ENCODE results near the gene PRX.

- TF ChIP-seq, protein P1, sequence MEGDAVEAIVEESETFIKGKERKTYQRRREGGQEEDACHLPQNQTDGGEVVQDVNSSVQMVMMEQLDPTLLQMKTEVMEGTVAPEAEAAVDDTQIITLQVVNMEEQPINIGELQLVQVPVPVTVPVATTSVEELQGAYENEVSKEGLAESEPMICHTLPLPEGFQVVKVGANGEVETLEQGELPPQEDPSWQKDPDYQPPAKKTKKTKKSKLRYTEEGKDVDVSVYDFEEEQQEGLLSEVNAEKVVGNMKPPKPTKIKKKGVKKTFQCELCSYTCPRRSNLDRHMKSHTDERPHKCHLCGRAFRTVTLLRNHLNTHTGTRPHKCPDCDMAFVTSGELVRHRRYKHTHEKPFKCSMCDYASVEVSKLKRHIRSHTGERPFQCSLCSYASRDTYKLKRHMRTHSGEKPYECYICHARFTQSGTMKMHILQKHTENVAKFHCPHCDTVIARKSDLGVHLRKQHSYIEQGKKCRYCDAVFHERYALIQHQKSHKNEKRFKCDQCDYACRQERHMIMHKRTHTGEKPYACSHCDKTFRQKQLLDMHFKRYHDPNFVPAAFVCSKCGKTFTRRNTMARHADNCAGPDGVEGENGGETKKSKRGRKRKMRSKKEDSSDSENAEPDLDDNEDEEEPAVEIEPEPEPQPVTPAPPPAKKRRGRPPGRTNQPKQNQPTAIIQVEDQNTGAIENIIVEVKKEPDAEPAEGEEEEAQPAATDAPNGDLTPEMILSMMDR (IDR thresholded peaks at IDR 0.05), result peak; percentile 79 to 96 (median 84)
- TF ChIP-seq POLR2A (IDR thresholded peaks at IDR 0.05), result peak; percentile 99
Measured at GRCh38 chr19:40425450-40426287, 12.5 kb upstream of the PRX start, which contains the start of gene SERTAD1.

Data from transverse colon (tissue), 3 donors.